T-cell (primary cell): ENCODE results near the gene PRKCA. TPM values are rescaled to one million over a fixed set of nuclear protein-coding genes. Genes with fewer than 3 reads are reported as not detected.
"Not testable (repeated sequence)": the region's sequence is repeated elsewhere in the genome, so short reads cannot be mapped to it uniquely, and the experiment has no call there.

ENCODE experiments used
- ATAC-seq, 4 experiments: fragments of 200-7000 bp in 3 of 4; fragments of 150-1000 bp in 1 of 4; cut with Tn5 transposase; replicated peaks in 1 of 4; 1 replicate in 3 of 4; 2 replicates in 1 of 4; pipeline ENCODE4 v1.10.0; 2021; ENCODE audit warnings: moderate library complexity in 3 of 4, mild to moderate bottlenecking in 2 of 4, moderate number of reproducible peaks in 1 of 4
- CTCF ChIA-PET, 2 donors: fragments of 300-600 bp; sonication (Branson Sonifier 250); formaldehyde crosslinking; loops; one replicate each; lab custom pipeline; 2022; ENCODE audit warnings: antibody characterized with exemption in 2 of 2; lab: Charles Lee
- POLR2A ChIA-PET, 2 donors: fragments of 300-600 bp; sonication (Branson Sonifier 250); formaldehyde crosslinking; loops; one replicate each; lab custom pipeline; 2022; ENCODE audit warnings: antibody characterized with exemption in 2 of 2; lab: Charles Lee
- DNase-seq, 35 experiments: peaks; one replicate each; pipeline versions ENCODE4 v3.0.0 to v3.0.0-alpha.2; 2013 to 2023
- H3K27ac ChIP-seq: one replicate; pipeline ENCODE4 v1.5.1; 2013; ENCODE audit warnings: low read length
- H3K27me3 ChIP-seq, 2 experiments: replicated peaks in 1 of 2; 1 replicate in 1 of 2; 2 replicates in 1 of 2; pipeline versions ENCODE4 v1.6.1 to v1.7.0; 2013; ENCODE audit warnings: low read length in 1 of 2, mixed read lengths in 1 of 2; ENCODE audit not compliant: control insufficient read depth in 2 of 2, insufficient read depth in 2 of 2; ENCODE audit errors: extremely low read depth in 1 of 2
- H3K36me3 ChIP-seq, 2 donors: 1 replicate in 1 of 2; 2 replicates in 1 of 2; pipeline versions ENCODE4 v1.6.1 to v1.7.0; 2013; ENCODE audit warnings: low read length in 1 of 2; ENCODE audit not compliant: control insufficient read depth in 2 of 2, insufficient read depth in 1 of 2; ENCODE audit errors: extremely low read depth in 1 of 2
- H3K4me1 ChIP-seq, 2 experiments: 1 replicate in 1 of 2; 2 replicates in 1 of 2; pipeline versions ENCODE4 v1.6.1 to v1.7.0; 2013; ENCODE audit warnings: low read length in 2 of 2, mixed read lengths in 1 of 2; ENCODE audit not compliant: insufficient read depth in 2 of 2, control insufficient read depth in 1 of 2; ENCODE audit errors: extremely low read depth in 1 of 2
- H3K4me3 ChIP-seq, 2 donors: 1 replicate in 1 of 2; 2 replicates in 1 of 2; pipeline versions ENCODE4 v1.5.1 to v1.7.0; 2013; ENCODE audit warnings: mild to moderate bottlenecking in 2 of 2, low read length in 1 of 2, moderate library complexity in 1 of 2; ENCODE audit not compliant: control insufficient read depth in 1 of 2; ENCODE audit errors: extremely low read depth in 1 of 2
- H3K9me3 ChIP-seq: 2 replicates; pipeline ENCODE4 v1.7.0; 2013
- H3K27ac Mint-ChIP-seq, 2 donors: one replicate each; pipeline ENCODE4 v1.8.0; 2020 to 2021; ENCODE audit warnings: mild to moderate bottlenecking in 2 of 2, mixed read lengths in 2 of 2
- H3K27me3 Mint-ChIP-seq, 2 donors: one replicate each; pipeline ENCODE4 v1.8.0; 2021 to 2022; ENCODE audit warnings: mixed read lengths in 2 of 2
- H3K36me3 Mint-ChIP-seq: one replicate; pipeline ENCODE4 v1.8.0; 2021; ENCODE audit warnings: mixed read lengths
- H3K4me1 Mint-ChIP-seq, 3 donors: one replicate each; pipeline ENCODE4 v1.8.0; 2020 to 2022; ENCODE audit warnings: mixed read lengths in 3 of 3, mild to moderate bottlenecking in 1 of 3
- H3K4me3 Mint-ChIP-seq, 3 donors: one replicate each; pipeline ENCODE4 v1.8.0; 2020 to 2022; ENCODE audit warnings: mild to moderate bottlenecking in 3 of 3, mixed read lengths in 3 of 3, moderate library complexity in 3 of 3
- H3K9me3 Mint-ChIP-seq, 3 donors: one replicate each; pipeline ENCODE4 v1.8.0; 2020 to 2022; ENCODE audit warnings: mixed read lengths in 3 of 3
- WGBS: methylation state at CpG from one replicate; pipeline ENCODE4 v1.1.5; 2013; ENCODE audit warnings: missing lambda C conversion rate; ENCODE audit not compliant: insufficient coverage; 5-methylcytosine and 5-hydroxymethylcytosine counted together
- total RNA-seq, 35 experiments: library from RNA in 6 of 35; stranded (reverse) in 6 of 35; fragments of 120-200 nt in 1 of 35; gene quantifications; one replicate each; pipeline versions ENCODE4 v1.2.1 to v1.2.4 and lab custom pipeline; 2013 to 2026

Gene PRKCA
- total RNA-seq, 5 donors from 2014 or later (not counting 1 experiment from before 2014, with no cell fraction given), result 75.9 to 128 (median 82.0) TPM

DNA sequence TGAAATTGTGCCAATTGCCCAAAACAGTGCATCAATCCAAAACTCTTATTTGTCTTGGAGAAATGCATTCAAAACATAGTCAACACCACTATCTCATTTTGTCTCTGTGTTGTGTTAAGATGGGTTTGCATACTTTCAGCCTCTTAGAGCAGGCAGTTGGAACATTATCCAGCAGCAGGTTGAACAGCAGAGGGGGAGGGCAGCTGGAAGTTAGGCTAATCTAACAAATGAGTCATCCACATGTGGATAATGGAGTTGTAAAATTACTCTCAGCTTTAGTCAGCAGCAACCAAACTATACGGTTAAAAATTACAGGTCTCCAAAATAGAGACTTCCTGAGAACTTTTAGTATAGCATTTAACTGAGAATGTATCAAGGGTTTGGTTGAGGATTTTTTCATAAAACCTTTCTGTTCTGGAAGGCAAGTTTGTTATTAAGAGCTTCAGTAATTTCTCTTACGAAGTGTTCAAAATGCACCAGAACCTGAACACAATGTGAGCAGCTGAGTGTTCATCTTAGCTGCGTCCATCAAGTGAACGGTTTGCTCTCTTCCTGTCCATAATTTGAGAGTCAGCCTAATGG, 46.3 kb downstream of the PRKCA start:
- ATAC-seq (no peak), DNase-seq (no peak)
- ChIA-PET POLR2A (no interaction called here), CTCF (interaction anchor here in 1 of 2 donors (0.6 kb wide), 1 partner anchor 217 kb away, joined by 5 read pairs; no protein-coding TSS in a partner anchor)
- peaks cover 0 to 20% of the 10 kb centered on the region in 2 experiments for H3K4me1 ChIP-seq
- H3K4me3 Mint-ChIP-seq, result peak overlapping the region in 1 of 3 donors; percentile 15
- no peaks in the 10 kb centered on the region for H3K36me3 ChIP-seq
- no peaks in the 10 kb centered on the region for H3K9me3 ChIP-seq
- WGBS, result no CpG with 5 or more reads among the region's 4 CpGs
- no peaks in the 10 kb centered on the region for H3K27me3 Mint-ChIP-seq
- H3K36me3 Mint-ChIP-seq, result no peaks in the 10 kb centered on the region
- H3K4me3 ChIP-seq, result no peak overlapping the region
- H3K27me3 ChIP-seq, result no peaks in the 10 kb centered on the region
- H3K9me3 Mint-ChIP-seq, result no peaks in the 10 kb centered on the region
- no peak overlapping the region for H3K27ac ChIP-seq
- peaks cover 68 to 75% (median 75%) of the 10 kb centered on the region in 3 donors for H3K4me1 Mint-ChIP-seq
- H3K27ac Mint-ChIP-seq, result no peak overlapping the region

DNA sequence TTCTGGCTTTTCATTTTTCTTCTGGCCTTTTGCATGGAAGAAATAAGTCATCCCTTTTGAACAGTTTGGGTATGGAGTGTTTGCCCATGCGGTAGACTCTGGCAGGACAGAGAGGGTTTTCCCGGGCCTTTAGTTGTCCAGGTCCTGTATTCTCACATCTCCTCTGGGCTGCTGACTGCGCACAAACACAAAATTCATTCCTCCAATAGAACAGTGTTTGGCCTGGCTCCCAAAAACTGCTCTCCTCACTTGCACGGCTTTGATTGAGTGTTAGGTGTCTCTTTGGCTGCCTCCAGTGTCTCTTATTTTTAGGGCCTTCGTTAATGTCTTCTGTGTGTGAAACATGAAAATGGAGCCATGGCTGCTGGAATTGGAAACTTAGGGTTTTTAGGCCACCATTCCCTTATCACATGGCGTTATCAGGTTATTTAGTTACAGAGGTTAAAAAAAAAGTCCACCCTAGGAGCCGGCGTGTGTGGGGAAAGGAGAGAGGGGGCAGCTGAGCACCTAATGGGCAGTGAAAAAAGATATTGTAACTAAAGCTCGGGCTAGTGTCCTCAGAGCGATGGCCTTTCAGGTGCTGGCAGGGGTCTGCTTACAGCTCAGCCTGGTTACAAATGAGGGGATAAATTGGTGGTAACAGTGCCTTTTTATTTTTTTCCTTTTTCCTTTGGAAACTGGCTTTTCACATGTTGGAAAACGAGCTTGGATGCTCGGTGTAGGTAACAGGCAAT, 47.3 kb downstream of the PRKCA start:
- Histone ChIP-seq H3K4me1 (peaks cover 0 to 20% of the 10 kb centered on the region in 2 experiments), H3K4me3 (no peak overlapping the region), H3K36me3 (no peaks in the 10 kb centered on the region), H3K27ac (no peak overlapping the region), H3K9me3 (no peaks in the 10 kb centered on the region), H3K27me3 (no peaks in the 10 kb centered on the region)
- Mint-ChIP-seq H3K4me1 (peaks cover 74 to 80% (median 78%) of the 10 kb centered on the region in 3 donors), H3K27ac (no peak overlapping the region), H3K9me3 (no peaks in the 10 kb centered on the region), H3K36me3 (no peaks in the 10 kb centered on the region), H3K4me3 (no peak overlapping the region), H3K27me3 (no peaks in the 10 kb centered on the region)
- DNase-seq (no peak), ATAC-seq (no peak)
- 90% methylated on average over 5 of the region's 12 CpGs for WGBS
- POLR2A ChIA-PET, result no interaction called here
- CTCF ChIA-PET, result interaction anchor here (0.5 to 0.6 kb wide), 2 partner anchors 148 to 216 kb away, joined by 5 to 6 read pairs; no protein-coding TSS in a partner anchor

GRCh38 chr17:66350576-66350975, 48.2 kb downstream of the PRKCA start:
- 86% methylated on average over 6 of the region's 10 CpGs for WGBS
- H3K4me3 Mint-ChIP-seq, CTCF ChIA-PET: not testable (repeated sequence)

GRCh38 chr17:66351033-66351432, 48.6 kb downstream of the PRKCA start:
- Histone ChIP-seq H3K27me3 (no peaks in the 10 kb centered on the region), H3K36me3 (no peaks in the 10 kb centered on the region), H3K9me3 (no peaks in the 10 kb centered on the region), H3K4me1 (peaks cover 0 to 20% of the 10 kb centered on the region in 2 experiments), H3K27ac (no peak overlapping the region), H3K4me3 (no peak overlapping the region)
- ATAC-seq (no peak), DNase-seq (no peak)
- H3K4me1 Mint-ChIP-seq, result peaks cover 74 to 80% (median 78%) of the 10 kb centered on the region in 3 donors
- WGBS, result 95% methylated on average over 3 of the region's 5 CpGs
- no peaks in the 10 kb centered on the region for H3K36me3 Mint-ChIP-seq
- no peak overlapping the region for H3K27ac Mint-ChIP-seq
- no peaks in the 10 kb centered on the region for H3K27me3 Mint-ChIP-seq
- ChIA-PET POLR2A (interaction anchor here in 1 of 2 donors (0.6 kb wide), 1 partner anchor 70 kb away, joined by 3 read pairs; no protein-coding TSS in a partner anchor), CTCF (no interaction called here)
- H3K4me3 Mint-ChIP-seq, result no peak overlapping the region
- no peaks in the 10 kb centered on the region for H3K9me3 Mint-ChIP-seq

More at GRCh38 chr17:66350576-66350975, 48.2 kb downstream of the PRKCA start:
- H3K36me3 ChIP-seq, DNase-seq, H3K27me3 ChIP-seq, H3K9me3 Mint-ChIP-seq, H3K36me3 Mint-ChIP-seq, H3K27ac ChIP-seq, H3K9me3 ChIP-seq, H3K27me3 Mint-ChIP-seq, ATAC-seq, H3K4me3 ChIP-seq, POLR2A ChIA-PET: not testable (repeated sequence)
- Mint-ChIP-seq H3K4me1 (peaks cover 74 to 80% (median 78%) of the 10 kb centered on the region in 3 donors), H3K27ac (peak overlapping the region in 1 of 2 donors; percentile 28)
- peaks cover 0 to 20% of the 10 kb centered on the region in 2 experiments for H3K4me1 ChIP-seq

- Mint-ChIP-seq H3K4me3 (no peak overlapping the region), H3K9me3 (no peaks in the 10 kb centered on the region), H3K27ac (no peak overlapping the region), H3K4me1 (peaks cover 75 to 81% (median 79%) of the 10 kb centered on the region in 3 donors), H3K36me3 (no peaks in the 10 kb centered on the region), H3K27me3 (no peaks in the 10 kb centered on the region)
- 86% methylated on average over 5 of the region's 6 CpGs for WGBS
- Histone ChIP-seq H3K4me1 (peaks cover 0 to 20% of the 10 kb centered on the region in 2 experiments), H3K36me3 (no peaks in the 10 kb centered on the region), H3K27me3 (no peaks in the 10 kb centered on the region), H3K4me3 (no peak overlapping the region), H3K9me3 (no peaks in the 10 kb centered on the region), H3K27ac (no peak overlapping the region)
- DNase-seq, result no peak
- POLR2A ChIA-PET, result interaction anchor here in 1 of 2 donors (0.5 to 0.6 kb wide), 2 partner anchors 70 to 1089 kb away, joined by 3 to 8 read pairs; no protein-coding TSS in a partner anchor
- ATAC-seq, result no peak
- CTCF ChIA-PET, result no interaction called here
These were observed 49.3 kb downstream of the PRKCA start for GRCh38 chr17:66351701-66352100.

DNA sequence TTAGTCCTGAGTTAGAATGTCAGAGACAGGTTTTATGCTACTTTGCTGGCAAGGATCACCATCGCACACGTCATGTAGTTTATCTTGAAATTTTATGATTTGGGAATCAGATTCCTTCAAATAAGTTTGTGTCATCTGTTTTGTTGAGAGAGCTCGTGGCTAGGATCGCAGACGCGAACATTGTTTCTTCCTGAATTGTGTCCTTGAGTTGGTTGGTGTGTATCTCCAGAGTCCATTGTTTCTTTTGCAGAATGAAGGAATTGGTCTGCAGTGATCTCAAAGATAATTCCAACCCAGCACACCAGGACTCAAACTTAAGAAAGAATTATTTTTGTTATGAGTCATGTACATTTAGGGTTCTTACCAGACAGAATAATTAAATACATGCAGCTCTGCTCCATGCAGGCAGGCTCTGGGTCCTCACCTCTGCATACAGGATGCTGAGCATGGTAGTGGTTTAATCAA, 51.6 kb downstream of the PRKCA start:
- no peak overlapping the region for H3K27ac Mint-ChIP-seq
- WGBS, result 93% methylated on average over 6 of the region's 6 CpGs

More for the DNA sequence above, 51.6 kb downstream of the PRKCA start:
- CTCF ChIA-PET, result interaction anchor here in 1 of 2 donors (0.6 kb wide), 1 partner anchor 48 kb away, joined by 3 read pairs; no protein-coding TSS in a partner anchor
- Mint-ChIP-seq H3K9me3 (no peaks in the 10 kb centered on the region), H3K4me3 (no peak overlapping the region), H3K27me3 (no peaks in the 10 kb centered on the region), H3K36me3 (no peaks in the 10 kb centered on the region), H3K4me1 (peaks cover 73 to 83% (median 78%) of the 10 kb centered on the region in 3 donors)
- H3K4me1 ChIP-seq, result peaks cover 0 to 24% of the 10 kb centered on the region in 2 experiments
- H3K36me3 ChIP-seq, result no peaks in the 10 kb centered on the region
- no peaks in the 10 kb centered on the region for H3K27me3 ChIP-seq
- DNase-seq, result no peak
- POLR2A ChIA-PET, result no interaction called here
- ATAC-seq, result no peak
- no peaks in the 10 kb centered on the region for H3K9me3 ChIP-seq
- no peak overlapping the region for H3K4me3 ChIP-seq
- no peak overlapping the region for H3K27ac ChIP-seq
